Muscle of arm (tissue), 14 donors: ENCODE results near the gene OR10G7. TPM values are rescaled to one million over a fixed set of nuclear protein-coding genes. Genes with fewer than 3 reads are reported as not detected.

Experiments used
- DNase-seq: peaks from one replicate; pipeline ENCODE4 v3.0.0-alpha.2; 2013
- long read RNA-seq, 11 donors: transcript quantifications; one replicate each; lab custom pipeline, GENCODE V29; 2026
- polyA plus RNA-seq, 12 donors: library from polyadenylated mRNA; unstranded; fragments of 120-200 nt; gene quantifications; one replicate each; pipeline ENCODE4 v1.2.1, GENCODE V29; 2013; ENCODE audit not compliant: insufficient read length in 12 of 12

Gene OR10G7
- under 1 TPM in 1 of 12 donors, not detected in 11; 0.20 TPM for polyA plus RNA-seq
- long read RNA-seq, donor 1: 0 reads
- long read RNA-seq, donor 2: 0 reads
- long read RNA-seq, donor 3: 0 reads
- long read RNA-seq, donor 4: 0 reads
- long read RNA-seq, donor 5: 0 reads
- long read RNA-seq, donor 6: 0 reads
- long read RNA-seq, donor 7: 0 reads
- long read RNA-seq, donor 8: 0 reads
- long read RNA-seq, donor 9: 0 reads
- long read RNA-seq, donor 10: 0 reads
- long read RNA-seq, donor 11: 0 reads

GRCh38 chr11:124041254-124041653 lies at the start of gene OR10G7:
OR10G7 (minus strand) TSS chr11:124041325; CDS start chr11:124039001, 2,324 bp downstream.
- DNase-seq: no peak

- DNase-seq: no peak
Measured at GRCh38 chr11:124085997-124086846, 45.1 kb upstream of the OR10G7 start.

GRCh38 chr11:124085583-124085982 lies 44.5 kb upstream of the OR10G7 start:
- DNase-seq: no peak

- DNase-seq: no peak
Measured at GRCh38 chr11:124082371-124082770, 41.2 kb upstream of the OR10G7 start.

- DNase-seq: no peak
Measured at GRCh38 chr11:124081483-124081882, 40.4 kb upstream of the OR10G7 start.

- DNase-seq: no peak
Measured at GRCh38 chr11:124080327-124081001, 39.3 kb upstream of the OR10G7 start.

GRCh38 chr11:124079631-124080326 lies 38.7 kb upstream of the OR10G7 start:
- DNase-seq: no peak

- no peak for DNase-seq
Measured at GRCh38 chr11:124078591-124078990, 37.5 kb upstream of the OR10G7 start.

GRCh38 chr11:124077266-124077665 lies 36.1 kb upstream of the OR10G7 start:
- DNase-seq: no peak

- DNase-seq: no peak
Measured at GRCh38 chr11:124075841-124076651, 34.9 kb upstream of the OR10G7 start.

GRCh38 chr11:124075492-124075840 lies 34.3 kb upstream of the OR10G7 start:
- DNase-seq: no peak

- no peak for DNase-seq
Measured at GRCh38 chr11:124074554-124074953, 33.4 kb upstream of the OR10G7 start.

- no peak for DNase-seq
Measured at GRCh38 chr11:124072147-124072546, 31.0 kb upstream of the OR10G7 start.

- no peak for DNase-seq
Measured at GRCh38 chr11:124071623-124071948, 30.5 kb upstream of the OR10G7 start.

GRCh38 chr11:124070915-124071622 lies 29.9 kb upstream of the OR10G7 start:
- peak; percentile 73 for DNase-seq

GRCh38 chr11:124069429-124070401 lies 28.6 kb upstream of the OR10G7 start:
- DNase-seq: no peak

GRCh38 chr11:124068601-124069110 lies 27.5 kb upstream of the OR10G7 start:
- DNase-seq: no peak

GRCh38 chr11:124052966-124053365 lies 11.8 kb upstream of the OR10G7 start:
- no peak for DNase-seq

- DNase-seq: no peak
Measured at GRCh38 chr11:124050748-124051147, 9.6 kb upstream of the OR10G7 start.
